ENCODE results near the gene PEX1.
"Not testable (repeated sequence)": the region's sequence is repeated elsewhere in the genome, so short reads cannot be mapped to it uniquely, and the experiment has no call there.

PEX1 gene

GRCh38 chr7:92456236-92456635 is 72.1 kb downstream of the PEX1 start:
- no peak for DNase-seq

DNA sequence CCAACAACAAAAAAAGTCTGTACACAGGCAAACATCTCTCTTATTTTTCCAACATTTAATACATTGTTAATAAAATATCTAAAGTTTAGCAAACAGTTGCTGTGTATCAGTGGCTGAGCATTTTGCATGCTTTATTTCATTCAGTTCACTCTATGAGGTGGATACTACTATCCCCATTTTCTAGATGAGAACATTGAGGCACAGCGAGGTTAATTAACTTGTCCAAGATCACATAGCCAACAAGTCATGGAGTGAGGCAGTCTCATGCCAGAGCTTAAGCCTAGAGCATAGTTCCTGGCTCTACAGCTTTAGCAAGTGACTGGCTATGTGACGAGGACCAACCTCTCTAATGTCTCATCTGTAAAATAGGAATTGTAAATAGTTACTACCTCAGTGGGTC is 76.7 kb downstream of the PEX1 start:
- no peak for DNase-seq

DNA sequence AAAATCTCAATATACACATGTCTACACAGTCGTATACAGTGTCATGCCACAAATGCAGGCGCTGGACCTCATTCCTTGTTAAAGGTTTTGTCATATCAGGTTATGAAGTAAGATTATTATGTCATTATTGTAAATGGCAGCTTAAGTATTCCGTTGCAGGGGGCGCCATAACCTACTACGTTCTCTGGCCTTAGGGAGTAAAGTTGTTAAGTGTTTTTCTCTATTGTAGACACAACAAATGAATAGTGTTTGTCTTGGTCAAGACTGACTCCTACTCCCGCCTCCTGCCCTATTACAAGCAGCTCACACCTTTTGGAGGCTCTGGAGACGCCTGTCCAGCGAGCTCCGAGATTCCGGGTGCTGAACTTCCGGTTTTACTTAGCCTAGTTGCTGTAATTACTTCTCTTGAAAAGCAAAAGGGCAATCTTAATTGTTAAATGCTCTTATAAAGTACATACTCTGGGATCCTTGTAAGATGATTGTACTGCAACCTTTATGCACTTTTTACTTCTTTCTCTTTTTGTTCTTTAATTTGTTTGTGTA is 80.0 kb downstream of the PEX1 start:
- peak; percentile 77 for DNase-seq

DNA sequence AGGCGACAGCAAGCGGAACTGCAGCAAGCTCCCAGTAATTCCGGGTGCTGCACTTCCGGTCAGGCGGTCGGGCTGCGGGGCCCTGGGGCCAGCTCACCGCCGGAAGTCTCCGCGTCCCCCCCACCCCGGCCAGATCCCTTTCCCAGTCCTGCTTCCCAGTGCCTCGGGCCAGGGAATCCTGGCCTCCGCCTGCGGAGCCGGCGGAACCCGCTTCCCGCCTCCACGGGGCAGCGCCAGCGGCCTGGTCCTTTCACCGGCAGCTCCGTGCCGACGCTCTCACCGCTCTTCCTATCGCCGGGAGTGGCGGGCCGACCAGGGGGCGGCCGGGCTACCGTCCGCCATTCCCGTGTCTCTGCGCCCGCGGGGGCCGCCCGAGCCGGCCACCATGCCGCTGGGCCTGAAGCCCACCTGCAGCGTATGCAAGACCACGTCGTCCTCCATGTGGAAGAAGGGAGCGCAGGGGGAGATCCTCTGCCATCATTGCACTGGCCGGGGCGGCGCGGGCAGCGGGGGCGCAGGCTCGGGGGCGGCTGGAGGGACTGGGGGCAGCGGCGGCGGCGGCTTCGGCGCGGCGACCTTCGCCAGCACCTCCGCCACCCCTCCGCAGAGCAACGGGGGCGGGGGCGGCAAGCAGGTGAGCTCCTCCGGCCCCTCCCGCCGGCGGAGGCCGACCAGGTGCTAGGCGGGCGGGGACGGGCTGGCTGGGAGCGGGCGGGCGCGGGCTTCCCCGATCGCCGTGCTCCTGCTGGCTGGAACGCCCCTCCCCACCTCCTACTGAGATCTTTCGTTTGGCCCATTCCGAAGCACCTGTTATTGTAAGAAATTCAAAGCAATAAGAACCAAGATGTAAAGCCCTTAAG is 80.7 kb downstream of the PEX1 start, which contains the start of gene GATAD1:
Gene GATAD1, plus strand, starts transcription at position 138 of the 860 bp plus-strand sequence. Its CDS starts 248 bp downstream, at position 386.
- DNase-seq, result no peak

- peak; percentile 90 for DNase-seq
Observed at GRCh38 chr7:92446869-92447344, 81.4 kb downstream of the PEX1 start.

GRCh38 chr7:92442720-92443119 is 85.6 kb downstream of the PEX1 start:
- DNase-seq, result not testable (repeated sequence)

GRCh38 chr7:92437956-92438491 is 90.3 kb downstream of the PEX1 start:
- no peak for DNase-seq

Data from CD4-positive, alpha-beta T cell treated with Interleukin-17A for 1 hour (primary cell).